Astrocyte (in vitro differentiated cells and primary cell): ENCODE results near the gene LRIT2. TPM values are rescaled to one million over a fixed set of nuclear protein-coding genes. Genes with fewer than 3 reads are reported as not detected.
A peak's percentile ranks its signal among the peaks of the same experiment; 100 is the strongest.

Experiments
- DNase-seq: peaks from one replicate; pipeline ENCODE4 v3.0.0-alpha.2; 2010; ENCODE audit warnings: low read depth
- FAIRE-seq: peaks from 2 replicates; lab custom pipeline; 2011; peaks lifted over from hg19 to GRCh38; lab: Jason Lieb, UNC
- H2AFZ ChIP-seq: 2 replicates; pipeline ENCODE4 v1.6.0; 2012; ENCODE audit warnings: low read depth, low read length, inconsistent platforms
- H3K27ac ChIP-seq: 2 replicates; pipeline ENCODE4 v1.5.1; 2011; ENCODE audit warnings: low read depth, low read length, inconsistent platforms
- H3K27me3 ChIP-seq: 2 replicates; pipeline ENCODE4 v1.6.0; 2011; ENCODE audit warnings: low read length, inconsistent platforms; ENCODE audit not compliant: insufficient read depth
- H3K36me3 ChIP-seq: 2 replicates; pipeline ENCODE4 v1.5.1; 2011; ENCODE audit warnings: low read length, inconsistent platforms; ENCODE audit not compliant: insufficient read depth
- H3K4me1 ChIP-seq: 2 replicates; pipeline ENCODE4 v1.5.1; 2011; ENCODE audit warnings: low read length, inconsistent platforms; ENCODE audit not compliant: insufficient read depth
- H3K4me2 ChIP-seq: 2 replicates; pipeline ENCODE4 v1.6.0; 2012; ENCODE audit warnings: low read length, inconsistent platforms
- H3K4me3 ChIP-seq: 2 replicates; pipeline ENCODE4 v1.5.1; 2011; ENCODE audit warnings: low read depth, mild to moderate bottlenecking, low read length, inconsistent platforms; ENCODE audit not compliant: insufficient read depth
- H3K79me2 ChIP-seq: 2 replicates; pipeline ENCODE4 v1.6.0; 2012; ENCODE audit warnings: mild to moderate bottlenecking, low read length, inconsistent platforms; ENCODE audit not compliant: insufficient read depth
- H3K9ac ChIP-seq: 2 replicates; pipeline ENCODE4 v1.6.0; 2012; ENCODE audit warnings: mild to moderate bottlenecking, low read length, inconsistent platforms
- H3K9me3 ChIP-seq: 2 replicates; pipeline ENCODE4 v1.5.1; 2012; ENCODE audit warnings: low read depth, mild to moderate bottlenecking, low read length, inconsistent platforms; ENCODE audit not compliant: insufficient read depth
- H4K20me1 ChIP-seq: 2 replicates; pipeline ENCODE4 v1.6.0; 2012; ENCODE audit warnings: low read length, inconsistent platforms; ENCODE audit not compliant: insufficient read depth
- H3K27ac Mint-ChIP-seq: one replicate; pipeline ENCODE4 v1.8.0; 2021; ENCODE audit warnings: mild to moderate bottlenecking, mixed read lengths; ENCODE audit not compliant: unreplicated experiment
- H3K27me3 Mint-ChIP-seq: one replicate; pipeline ENCODE4 v1.8.0; 2021; ENCODE audit warnings: low read depth, mixed read lengths; ENCODE audit not compliant: unreplicated experiment
- H3K36me3 Mint-ChIP-seq: one replicate; pipeline ENCODE4 v1.8.0; 2021; ENCODE audit warnings: low read depth, mixed read lengths; ENCODE audit not compliant: unreplicated experiment
- H3K4me1 Mint-ChIP-seq: one replicate; pipeline ENCODE4 v1.8.0; 2021; ENCODE audit warnings: low read depth, mixed read lengths; ENCODE audit not compliant: unreplicated experiment
- H3K4me3 Mint-ChIP-seq: one replicate; pipeline ENCODE4 v1.8.0; 2021; ENCODE audit warnings: mild to moderate bottlenecking, moderate library complexity, mixed read lengths; ENCODE audit not compliant: unreplicated experiment
- H3K9me3 Mint-ChIP-seq: one replicate; pipeline ENCODE4 v1.8.0; 2021; ENCODE audit warnings: mild to moderate bottlenecking, mixed read lengths; ENCODE audit not compliant: unreplicated experiment
- CTCF ChIP-seq: IDR thresholded peaks from 2 replicates; pipeline ENCODE4 v1.5.1; 2011; ENCODE audit warnings: low read depth, mild to moderate bottlenecking, inconsistent platforms, low read length, moderate library complexity; ENCODE audit not compliant: insufficient read depth
- EZH2 ChIP-seq: IDR thresholded peaks from 2 replicates; pipeline ENCODE4 v1.6.1; 2012; ENCODE audit warnings: mild to moderate bottlenecking, low read length, inconsistent platforms; ENCODE audit not compliant: insufficient read depth
- total RNA-seq: library from RNA; stranded (reverse); gene quantifications from 2 replicates; pipeline ENCODE4 v1.2.1, GENCODE V29; 2021

The LRIT2 gene
- total RNA-seq, 1 donor from 2014 or later, result not detected

GRCh38 chr10:84205049-84205852 is 20.1 kb downstream of the LRIT2 start:
- H3K4me1 Mint-ChIP-seq, result no peaks in the 10 kb centered on the region
- no peak for FAIRE-seq

GRCh38 chr10:84204610-84205009 is 20.7 kb downstream of the LRIT2 start:
- peaks cover 4% of the 10 kb centered on the region for H3K27me3 ChIP-seq
- H3K27me3 Mint-ChIP-seq, result peaks cover 36% of the 10 kb centered on the region
- H3K4me3 ChIP-seq, result no peak overlapping the region
- H3K9me3 ChIP-seq, result no peaks in the 10 kb centered on the region
- no peaks in the 10 kb centered on the region for H3K36me3 ChIP-seq
- H3K79me2 ChIP-seq, result no peaks in the 10 kb centered on the region
- TF ChIP-seq EZH2 (no peak), CTCF (no peak)
- no peak overlapping the region for H3K9ac ChIP-seq
- H3K27ac Mint-ChIP-seq, result no peak overlapping the region
- no peaks in the 10 kb centered on the region for H4K20me1 ChIP-seq
- H3K4me2 ChIP-seq, result no peak overlapping the region
- no peaks in the 10 kb centered on the region for H3K4me1 Mint-ChIP-seq
- DNase-seq, result no peak
- no peaks in the 10 kb centered on the region for H3K9me3 Mint-ChIP-seq
- H3K36me3 Mint-ChIP-seq, result no peaks in the 10 kb centered on the region
- H2AFZ ChIP-seq, result no peak overlapping the region
- FAIRE-seq, result no peak
- no peaks in the 10 kb centered on the region for H3K4me1 ChIP-seq
- H3K4me3 Mint-ChIP-seq, result no peak overlapping the region
- no peak overlapping the region for H3K27ac ChIP-seq

More at GRCh38 chr10:84205049-84205852, 20.1 kb downstream of the LRIT2 start:
- Histone ChIP-seq H3K9ac (no peak overlapping the region), H3K27me3 (peaks cover 4% of the 10 kb centered on the region), H4K20me1 (no peaks in the 10 kb centered on the region), H3K36me3 (no peaks in the 10 kb centered on the region), H3K4me2 (no peak overlapping the region), H3K4me3 (no peak overlapping the region), H3K4me1 (no peaks in the 10 kb centered on the region), H3K27ac (no peak overlapping the region), H3K9me3 (no peaks in the 10 kb centered on the region), H3K79me2 (no peaks in the 10 kb centered on the region), H2AFZ (no peak overlapping the region)
- Mint-ChIP-seq H3K27ac (no peak overlapping the region), H3K9me3 (no peaks in the 10 kb centered on the region), H3K36me3 (no peaks in the 10 kb centered on the region), H3K27me3 (peaks cover 31% of the 10 kb centered on the region), H3K4me3 (no peak overlapping the region)
- DNase-seq, result no peak
- no peak for TF ChIP-seq EZH2
- peak; percentile 75 for TF ChIP-seq CTCF

- Mint-ChIP-seq H3K27ac (no peak overlapping the region), H3K4me3 (no peak overlapping the region), H3K4me1 (no peaks in the 10 kb centered on the region), H3K27me3 (peaks cover 41% of the 10 kb centered on the region), H3K36me3 (no peaks in the 10 kb centered on the region), H3K9me3 (no peaks in the 10 kb centered on the region)
- no peaks in the 10 kb centered on the region for H3K79me2 ChIP-seq
- no peak overlapping the region for H3K27ac ChIP-seq
- H3K4me3 ChIP-seq, result no peak overlapping the region
- no peak overlapping the region for H3K4me2 ChIP-seq
- no peaks in the 10 kb centered on the region for H3K36me3 ChIP-seq
- TF ChIP-seq CTCF (peak; percentile 5), EZH2 (no peak)
- no peaks in the 10 kb centered on the region for H4K20me1 ChIP-seq
- no peak overlapping the region for H2AFZ ChIP-seq
- no peak for FAIRE-seq
- DNase-seq, result no peak
- H3K27me3 ChIP-seq, result peaks cover 4% of the 10 kb centered on the region
- H3K9ac ChIP-seq, result no peak overlapping the region
- no peaks in the 10 kb centered on the region for H3K9me3 ChIP-seq
- no peaks in the 10 kb centered on the region for H3K4me1 ChIP-seq
These were observed 21.2 kb downstream of the LRIT2 start for GRCh38 chr10:84204122-84204521.
